Measurements from ENCODE around the gene MAPT. TPM values are rescaled to one million over a fixed set of nuclear protein-coding genes. Genes with fewer than 3 reads are reported as not detected.

MAPT gene
- total RNA-seq, 1 experiment from 2014 or later = 0.08 TPM

- no peak for DNase-seq (ENCODE audit: low spot score)
Measured at GRCh38 chr17:46027976-46028325, 133.6 kb downstream of the MAPT start.

GRCh38 chr17:46028374-46028773 is 134.0 kb downstream of the MAPT start:
- no peak for DNase-seq (ENCODE audit: low spot score)

- DNase-seq (ENCODE audit: low spot score) = no peak
Measured at GRCh38 chr17:46028981-46029565, 134.7 kb downstream of the MAPT start.

- no peak for DNase-seq (ENCODE audit: low spot score)
Measured at GRCh38 chr17:46029627-46030026, 135.3 kb downstream of the MAPT start.

- no peak for DNase-seq (ENCODE audit: low spot score)
Measured at GRCh38 chr17:46030752-46031151, 136.4 kb downstream of the MAPT start.

- DNase-seq (ENCODE audit: low spot score) = no peak
Measured at GRCh38 chr17:46031440-46031839, 137.1 kb downstream of the MAPT start.

- DNase-seq (ENCODE audit: low spot score) = no peak
Measured at GRCh38 chr17:46031920-46032319, 137.6 kb downstream of the MAPT start.

GRCh38 chr17:46032909-46033308 is 138.6 kb downstream of the MAPT start:
- DNase-seq (ENCODE audit: low spot score) = no peak

GRCh38 chr17:46033392-46033791 is 139.0 kb downstream of the MAPT start:
- no peak for DNase-seq (ENCODE audit: low spot score)

- peak; percentile 25 for DNase-seq (ENCODE audit: low spot score)
Measured at GRCh38 chr17:46035112-46035818, 140.9 kb downstream of the MAPT start.

GRCh38 chr17:46036491-46036890 is 142.1 kb downstream of the MAPT start:
- DNase-seq (ENCODE audit: low spot score) = no peak

- no peak for DNase-seq (ENCODE audit: low spot score)
Measured at GRCh38 chr17:46037722-46038255, 143.4 kb downstream of the MAPT start.

GRCh38 chr17:46038414-46038813 is 144.1 kb downstream of the MAPT start:
- DNase-seq (ENCODE audit: low spot score) = no peak

- no peak for DNase-seq (ENCODE audit: low spot score)
Measured at GRCh38 chr17:46038937-46039336, 144.6 kb downstream of the MAPT start.

GRCh38 chr17:46039592-46040186 is 145.3 kb downstream of the MAPT start:
- DNase-seq (ENCODE audit: low spot score) = no peak

- DNase-seq (ENCODE audit: low spot score) = no peak
Measured at GRCh38 chr17:46042246-46042645, 147.9 kb downstream of the MAPT start.

- no peak for DNase-seq (ENCODE audit: low spot score)
Measured at GRCh38 chr17:46042925-46043324, 148.6 kb downstream of the MAPT start.

- no peak for DNase-seq (ENCODE audit: low spot score)
Measured at GRCh38 chr17:46043606-46044005, 149.3 kb downstream of the MAPT start.

- DNase-seq (ENCODE audit: low spot score) = peak; percentile 82
Measured at GRCh38 chr17:46044286-46044928, 150.1 kb downstream of the MAPT start.

- no peak for DNase-seq (ENCODE audit: low spot score)
Measured at GRCh38 chr17:46044989-46045388, 150.6 kb downstream of the MAPT start.

GRCh38 chr17:46045639-46046038 is 151.3 kb downstream of the MAPT start:
- DNase-seq (ENCODE audit: low spot score) = no peak

- no peak for DNase-seq (ENCODE audit: low spot score)
Measured at GRCh38 chr17:46046957-46047356, 152.6 kb downstream of the MAPT start.
